HG03159 (cell line): Measurements from ENCODE around the gene NOTCH3.

Experiments used
- ATAC-seq: cut with Tn5 transposase; IDR thresholded peaks from one replicate; pipeline ENCODE4 v1.9.1; 2021; ENCODE audit warnings: mild to moderate bottlenecking, moderate library complexity; ENCODE audit not compliant: unreplicated experiment

Gene NOTCH3

DNA sequence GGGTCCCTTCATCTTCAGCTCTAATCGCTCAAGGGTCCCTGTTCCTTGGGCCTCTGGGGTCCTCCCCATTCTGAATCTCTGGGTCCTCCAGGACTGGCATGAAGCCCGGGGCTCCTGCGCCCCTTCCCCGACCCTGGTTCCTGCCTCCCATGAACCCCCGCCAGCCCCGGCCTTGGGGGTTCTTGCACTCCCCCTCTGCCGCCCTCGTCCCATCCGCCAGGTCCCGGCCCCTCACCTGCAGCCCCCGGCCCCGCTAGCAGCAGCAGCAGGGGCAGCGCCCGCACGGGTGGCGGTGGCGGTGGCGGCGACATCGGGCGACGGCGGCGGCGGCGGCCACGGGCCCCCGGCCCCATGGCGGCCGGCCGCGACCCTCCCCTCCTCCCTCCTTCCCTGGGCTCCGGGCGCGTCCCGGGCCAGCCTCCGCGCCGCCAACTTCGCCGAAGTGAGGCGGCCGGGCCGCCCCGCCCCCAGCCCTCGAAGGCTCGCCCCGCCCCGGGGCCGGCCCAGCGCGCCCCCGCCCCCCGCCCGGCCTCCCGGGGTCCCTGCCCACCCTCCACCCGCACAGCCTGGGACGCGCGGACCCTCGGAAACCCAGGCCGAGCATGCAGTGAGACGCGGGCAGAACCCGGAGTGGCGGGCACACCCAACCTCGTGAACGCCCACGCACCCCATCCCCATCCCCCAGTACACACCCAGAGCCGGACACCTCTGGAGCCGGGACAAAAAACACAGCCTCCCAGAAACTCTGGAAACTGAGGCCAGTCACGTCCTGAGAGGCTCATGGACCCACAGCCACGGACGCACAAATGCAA, at the start of gene NOTCH3:
TSS of gene NOTCH3 (minus strand) at position 443 of the 812 bp plus-strand sequence. CDS start at position 353, 90 bp downstream.
- no peak for ATAC-seq

DNA sequence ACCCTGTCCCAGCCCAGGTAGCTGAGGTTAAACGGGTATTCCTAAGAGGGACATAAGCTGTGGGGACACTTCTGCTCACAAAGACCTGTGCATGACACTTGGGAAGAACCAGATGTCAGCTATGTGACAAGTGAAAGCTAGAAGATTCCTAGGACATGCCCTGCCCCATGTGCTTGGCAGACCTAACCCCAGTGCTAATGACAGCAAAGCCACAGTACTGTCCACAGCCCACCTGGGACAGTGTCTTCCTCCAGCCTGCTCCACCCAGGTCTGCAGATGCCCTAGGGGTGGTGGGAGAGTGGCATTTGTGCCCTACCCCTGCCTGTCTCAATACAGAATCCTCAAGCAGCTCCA, 49.8 kb upstream of the NOTCH3 start:
- no peak for ATAC-seq

DNA sequence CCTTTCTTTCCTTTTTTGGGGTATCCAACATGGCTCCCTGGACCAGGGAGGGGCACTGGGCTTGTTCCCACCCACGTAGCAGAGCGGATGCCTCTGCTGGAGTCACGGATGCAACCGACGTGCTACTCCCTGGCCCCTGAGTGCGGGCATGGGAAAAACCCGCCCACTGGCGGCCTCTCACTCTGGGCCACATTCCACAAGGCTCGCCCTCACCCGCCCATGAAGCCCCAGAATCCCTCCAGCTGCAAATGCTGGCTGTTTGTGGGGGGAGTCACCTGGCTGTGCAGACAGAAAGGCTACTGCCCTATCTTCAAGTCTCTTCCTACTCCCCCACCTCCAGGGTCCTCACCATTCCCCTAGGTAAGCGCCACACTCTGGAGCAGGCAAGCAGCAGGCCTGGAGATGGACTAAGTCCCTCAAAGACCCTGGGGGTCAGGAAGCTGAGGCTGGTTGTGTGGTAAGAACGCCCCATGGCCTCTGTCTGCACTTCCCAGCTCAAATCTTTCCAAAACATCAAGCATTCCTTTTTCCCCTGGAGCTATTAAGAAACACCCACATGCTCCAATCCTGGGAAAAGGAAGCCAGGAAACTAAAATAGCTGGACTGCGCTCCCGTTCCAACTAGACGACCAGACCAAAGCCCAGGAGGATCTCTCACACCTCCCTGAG, 49.3 kb upstream of the NOTCH3 start:
- ATAC-seq: no peak

DNA sequence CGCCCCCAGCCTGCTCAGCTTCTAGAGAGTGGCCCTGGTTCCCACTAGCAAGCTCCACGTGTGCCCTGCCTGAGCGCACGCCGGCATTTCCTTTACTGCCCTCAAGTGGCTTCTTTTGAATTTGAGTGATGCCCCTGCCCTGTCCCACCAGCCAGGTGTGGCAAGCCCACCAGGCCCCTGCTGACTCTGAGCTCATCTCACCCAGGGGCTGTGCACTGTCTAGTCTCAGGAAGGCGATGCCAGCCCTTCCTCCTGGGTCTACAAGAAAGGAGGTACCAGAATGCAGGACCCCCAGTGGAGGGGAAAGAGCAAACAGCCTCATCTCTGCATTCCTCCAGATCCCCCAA, 48.7 kb upstream of the NOTCH3 start:
- no peak for ATAC-seq

DNA sequence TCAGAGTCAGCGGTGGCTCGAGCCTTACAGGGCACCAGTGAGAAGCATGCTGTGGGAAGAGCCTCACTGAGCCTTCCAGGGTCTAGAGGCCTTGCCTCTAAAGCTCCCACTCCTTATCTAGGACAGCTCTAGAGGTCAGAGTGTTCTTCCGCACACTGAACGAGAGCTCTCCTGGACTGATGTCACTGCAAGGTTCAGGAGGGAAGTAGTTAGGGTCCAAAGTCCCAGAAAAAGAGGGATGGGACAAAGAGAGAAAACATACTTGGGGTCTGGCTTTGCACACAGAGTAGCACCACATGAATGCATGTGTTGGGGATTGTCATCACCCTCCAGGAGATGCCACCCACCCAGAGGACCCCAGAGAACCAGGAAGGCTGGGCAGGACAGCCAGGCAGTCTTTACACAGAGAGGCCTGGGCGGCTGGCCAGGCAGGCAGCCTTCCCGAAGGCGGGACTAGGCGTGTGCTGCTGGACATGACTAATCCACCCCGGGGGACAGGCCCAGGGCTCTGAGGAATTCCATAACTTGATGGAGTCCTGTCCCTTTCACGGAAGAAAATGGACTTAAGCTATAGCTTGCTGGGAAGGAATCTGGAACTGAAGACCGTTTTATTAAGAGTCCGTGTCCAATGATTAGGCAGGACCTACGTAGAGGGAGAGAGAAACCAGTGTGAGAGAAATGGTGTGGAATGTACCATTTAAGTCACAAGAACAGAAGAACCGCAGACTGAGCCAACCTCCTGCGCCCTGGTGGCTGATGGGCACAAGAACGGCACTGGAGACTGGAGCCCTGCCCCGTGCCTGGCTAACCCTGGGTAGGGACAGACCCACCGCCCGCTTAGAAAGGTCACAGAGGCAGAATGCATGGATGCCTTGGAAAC, 48.1 kb upstream of the NOTCH3 start:
- no peak for ATAC-seq

DNA sequence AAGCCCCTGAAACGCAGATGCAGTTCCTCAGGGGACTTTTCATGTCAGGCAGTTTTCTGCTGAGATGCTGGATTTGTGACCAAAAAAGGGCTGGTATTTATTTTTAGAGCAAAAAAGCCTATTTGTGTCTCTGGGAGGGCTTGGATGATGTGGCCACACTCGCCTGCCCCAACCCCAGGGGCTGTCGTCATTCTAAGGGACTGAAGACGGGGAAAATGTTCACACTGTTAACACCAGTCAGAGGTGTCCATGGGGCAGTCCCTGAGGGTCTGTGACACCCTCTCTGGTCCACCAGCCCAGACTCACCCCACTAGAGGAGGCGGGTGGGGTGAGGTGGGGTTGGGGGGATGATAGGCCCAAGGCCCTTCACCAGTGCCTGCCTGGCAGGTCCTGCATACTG, 47.3 kb upstream of the NOTCH3 start:
- no peak for ATAC-seq

DNA sequence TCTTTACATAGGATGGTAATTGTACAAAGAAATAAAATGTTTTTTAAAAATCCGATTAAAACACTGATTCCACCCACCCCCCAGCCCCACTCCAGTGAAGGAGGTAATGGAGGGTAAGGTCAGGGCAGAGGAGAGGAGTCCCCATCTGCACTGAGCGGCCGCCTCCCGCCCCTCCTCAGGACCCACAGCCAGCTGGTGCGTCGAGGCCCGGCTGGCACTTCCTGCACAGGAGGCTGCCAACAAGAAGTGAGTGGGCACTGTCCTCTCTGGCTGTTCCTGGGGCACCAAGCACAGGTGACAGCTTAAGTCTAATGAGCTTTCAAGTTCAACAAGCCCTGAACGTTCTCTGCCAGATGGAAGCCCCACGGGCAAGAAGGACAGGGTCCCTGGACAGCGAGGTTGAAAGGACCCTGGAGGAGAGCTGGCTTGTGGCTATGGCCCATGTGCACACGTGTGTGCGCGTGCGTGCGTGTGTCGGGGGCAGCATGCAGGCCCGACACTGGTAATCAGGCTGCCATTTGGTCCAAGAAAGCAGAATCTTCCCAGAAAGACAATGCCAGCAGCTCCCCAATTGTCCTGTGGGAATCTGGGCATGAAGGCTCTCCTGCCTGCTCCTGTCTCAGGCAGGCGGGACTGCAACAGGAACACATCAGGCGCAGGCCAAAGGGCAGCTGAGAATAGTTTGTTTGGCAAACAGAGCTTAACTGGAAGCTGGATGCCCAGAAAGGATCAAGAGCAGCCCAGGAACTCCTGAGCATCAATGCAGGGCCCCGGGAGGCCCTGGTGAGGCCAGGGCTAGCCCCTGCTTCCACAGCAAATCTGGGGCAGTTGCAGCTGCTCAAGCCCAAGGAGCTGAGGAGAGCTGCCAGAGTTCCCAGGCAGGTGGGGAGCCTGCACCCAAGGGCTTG, 46.6 kb upstream of the NOTCH3 start:
- ATAC-seq: no peak

DNA sequence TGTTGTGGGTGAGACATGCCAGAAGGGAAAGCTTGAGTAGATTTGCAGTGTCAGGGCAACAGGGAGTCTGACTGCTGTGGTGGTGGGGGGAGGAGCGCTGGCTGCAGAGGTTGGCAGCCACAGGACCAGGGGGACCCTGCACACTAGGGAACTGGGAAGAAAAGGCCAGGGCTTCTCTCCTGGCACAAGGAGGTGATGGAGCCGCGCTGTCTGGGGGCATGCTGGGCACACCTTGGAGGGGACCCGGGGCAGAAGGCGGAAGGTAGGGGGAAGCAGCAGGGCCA, 45.3 kb upstream of the NOTCH3 start:
- ATAC-seq: no peak

DNA sequence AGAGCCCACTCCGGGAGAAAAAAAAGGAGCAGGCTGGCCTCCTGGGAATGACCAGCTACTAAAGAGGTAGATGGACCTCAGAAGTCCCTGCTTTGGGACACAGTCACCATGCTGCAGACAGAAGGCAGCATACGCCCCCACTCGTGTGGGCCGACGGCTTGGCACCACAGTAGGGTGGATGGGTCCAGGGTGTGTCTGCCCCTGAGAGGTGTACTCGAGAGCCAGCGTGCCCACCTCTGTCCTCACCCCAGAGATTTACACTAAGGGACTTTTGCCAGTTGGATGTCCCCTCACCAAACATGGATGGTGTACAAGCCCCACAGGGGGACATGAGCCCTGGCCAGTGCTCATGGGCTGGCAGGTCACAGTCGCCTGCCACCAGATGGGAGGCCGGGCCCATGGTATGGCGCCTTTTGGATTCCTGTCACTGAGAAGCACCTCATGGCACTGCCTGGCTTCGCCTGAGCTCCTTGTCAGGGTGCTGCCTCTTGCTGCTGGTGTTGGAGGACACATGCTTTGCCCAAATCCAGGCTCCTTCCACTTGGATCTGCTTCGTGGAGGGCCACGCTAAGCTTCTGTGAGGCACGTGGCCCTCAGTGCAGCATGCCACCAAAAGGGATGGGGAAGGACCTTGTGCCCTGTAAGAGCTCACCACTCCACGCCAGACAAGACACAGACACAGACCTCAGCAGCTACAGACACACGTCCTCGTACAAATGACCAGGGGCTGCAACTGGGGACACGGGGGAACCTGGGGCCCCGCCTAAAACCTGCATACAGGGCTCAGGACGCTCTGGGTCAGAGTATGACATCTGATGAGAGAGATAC, 44.8 kb upstream of the NOTCH3 start:
- ATAC-seq: no peak

DNA sequence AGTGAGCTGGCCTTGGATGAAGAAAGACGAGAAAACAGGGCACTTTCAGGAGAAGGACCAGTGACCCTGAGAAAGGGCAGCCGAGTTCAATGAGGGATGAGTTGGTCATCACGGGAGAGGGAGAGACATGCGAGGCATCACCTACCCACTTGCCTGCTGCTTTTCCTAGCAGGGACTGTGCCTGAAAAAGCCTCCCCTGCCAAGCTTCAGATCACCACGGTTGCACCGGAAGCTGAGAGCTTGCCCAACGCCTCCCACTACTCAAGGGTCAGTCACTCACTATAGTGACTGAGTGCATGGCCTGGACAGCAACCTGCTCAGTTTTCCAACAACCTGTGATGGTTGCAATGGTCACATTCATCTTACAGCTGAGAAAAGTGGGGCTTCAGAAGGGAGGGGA, 44.0 kb upstream of the NOTCH3 start:
- ATAC-seq: no peak

DNA sequence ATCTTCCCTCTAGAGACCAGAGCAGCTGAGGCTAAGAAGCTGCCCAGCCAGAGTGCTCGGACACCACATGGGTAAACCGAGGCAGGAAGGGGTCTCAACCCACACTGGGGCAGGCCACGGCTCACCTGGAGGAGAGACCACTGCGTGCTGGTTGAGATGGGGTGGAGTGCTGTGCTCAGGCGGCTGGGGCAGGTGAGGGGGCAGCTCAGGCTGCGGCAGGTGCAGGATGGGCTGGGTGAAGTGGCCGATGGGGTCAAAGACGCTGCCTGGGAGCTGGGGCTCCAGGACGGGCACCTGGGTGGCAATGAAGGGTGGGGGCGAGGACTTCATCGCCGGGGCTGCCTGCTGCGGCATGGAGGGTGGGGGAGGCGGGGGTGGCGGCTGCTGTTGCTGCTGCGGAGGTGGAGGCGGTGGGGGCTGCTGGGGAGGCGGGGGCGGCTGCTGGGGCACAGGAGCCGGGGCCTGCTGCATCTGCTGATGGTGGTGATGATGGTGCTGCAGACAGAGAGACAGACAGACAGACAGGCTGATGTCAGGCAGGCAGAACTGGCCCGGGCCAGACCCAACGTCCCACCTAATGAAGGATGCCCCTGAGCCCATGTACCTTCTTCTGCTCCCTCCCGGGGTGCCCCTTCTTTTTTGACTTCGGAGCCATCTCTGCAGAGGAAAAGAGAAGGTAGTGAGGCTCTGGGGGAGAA, 43.5 kb upstream of the NOTCH3 start:
- ATAC-seq: no peak

DNA sequence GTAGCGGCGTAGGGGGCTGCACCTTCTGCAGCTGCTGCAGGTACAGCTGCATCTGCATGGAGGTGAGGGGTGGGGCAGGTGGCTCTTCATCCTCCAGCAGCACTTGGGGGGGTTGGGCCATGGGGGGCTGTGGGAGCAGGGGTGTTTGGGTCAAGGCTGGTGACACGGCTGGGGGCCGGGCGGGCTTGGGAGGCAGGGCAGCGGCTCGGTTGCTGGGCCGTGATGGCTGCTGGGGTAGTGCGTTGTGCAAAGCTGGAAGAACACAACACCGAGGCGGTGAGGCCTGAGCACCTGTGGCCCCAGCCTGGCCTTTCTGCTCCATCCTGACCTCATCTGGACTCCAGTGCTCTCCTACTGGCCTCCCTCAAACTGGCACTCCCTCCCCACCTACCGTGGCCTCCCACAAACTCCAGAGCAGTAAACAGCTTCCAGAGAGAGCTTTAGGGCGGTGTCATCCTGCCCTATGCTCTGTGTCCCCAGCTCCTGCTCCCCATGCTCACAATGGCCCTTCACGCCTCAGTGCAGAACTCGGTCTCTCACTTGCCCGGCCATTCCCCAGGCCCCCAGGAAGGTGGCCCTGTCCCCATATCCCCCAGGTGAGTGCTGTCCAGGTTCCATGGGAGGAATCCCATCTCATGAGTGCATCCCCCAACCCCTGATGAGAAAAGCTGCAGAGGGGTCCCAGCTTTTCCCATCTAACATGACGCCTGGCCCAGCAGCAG, 42.6 kb upstream of the NOTCH3 start:
- ATAC-seq: no peak

DNA sequence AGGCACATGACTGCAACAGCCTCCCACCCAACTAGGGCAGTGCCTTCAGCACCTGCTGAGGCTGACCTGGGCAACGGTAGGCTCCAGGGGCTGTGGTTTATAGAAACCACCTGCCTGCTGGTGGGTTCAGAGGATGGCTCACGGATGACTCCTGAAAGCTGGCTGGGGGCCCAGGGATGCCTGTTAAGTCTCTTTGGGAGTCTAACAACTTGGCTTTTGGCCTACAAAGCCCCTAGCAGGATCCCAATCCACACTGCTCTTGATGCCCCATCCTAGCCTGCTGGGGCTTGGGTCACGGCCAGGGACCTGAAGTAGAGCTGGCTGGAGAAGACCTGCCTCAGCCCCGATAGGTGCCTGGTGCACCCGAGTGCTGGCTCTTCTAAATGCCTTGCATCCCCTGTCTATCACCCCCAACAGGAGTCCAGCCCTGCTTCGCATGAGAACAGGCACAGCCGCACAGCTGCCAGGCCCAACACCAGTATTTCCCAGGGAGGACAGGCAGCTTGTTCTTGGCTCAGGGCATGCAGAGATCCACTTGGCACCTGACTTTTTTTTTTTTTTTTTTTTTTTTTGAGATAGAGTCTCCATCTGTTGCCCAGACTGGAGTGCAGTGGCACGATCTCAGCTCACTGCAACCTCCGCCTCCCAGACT, 40.6 kb upstream of the NOTCH3 start:
- ATAC-seq: no peak

DNA sequence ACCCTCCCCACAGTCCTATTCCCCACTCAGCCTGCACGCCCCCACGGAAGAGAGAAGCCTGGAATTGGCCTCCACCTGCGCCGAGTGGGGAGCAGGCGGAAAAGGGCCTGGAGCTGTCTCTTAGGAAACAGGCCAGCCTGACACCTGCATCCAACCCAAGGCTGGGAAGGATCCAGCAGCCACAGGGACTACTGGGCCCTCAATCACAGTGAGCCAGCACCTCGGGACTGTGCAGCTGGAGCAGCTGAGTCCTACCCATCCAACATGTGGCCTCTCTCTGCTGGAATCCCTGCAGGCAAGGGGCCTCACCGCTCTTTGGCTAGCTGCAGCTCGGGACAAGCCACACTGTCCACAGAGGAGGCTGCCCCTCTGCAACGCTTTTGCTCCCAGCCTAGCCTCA, 39.7 kb upstream of the NOTCH3 start:
- no peak for ATAC-seq

DNA sequence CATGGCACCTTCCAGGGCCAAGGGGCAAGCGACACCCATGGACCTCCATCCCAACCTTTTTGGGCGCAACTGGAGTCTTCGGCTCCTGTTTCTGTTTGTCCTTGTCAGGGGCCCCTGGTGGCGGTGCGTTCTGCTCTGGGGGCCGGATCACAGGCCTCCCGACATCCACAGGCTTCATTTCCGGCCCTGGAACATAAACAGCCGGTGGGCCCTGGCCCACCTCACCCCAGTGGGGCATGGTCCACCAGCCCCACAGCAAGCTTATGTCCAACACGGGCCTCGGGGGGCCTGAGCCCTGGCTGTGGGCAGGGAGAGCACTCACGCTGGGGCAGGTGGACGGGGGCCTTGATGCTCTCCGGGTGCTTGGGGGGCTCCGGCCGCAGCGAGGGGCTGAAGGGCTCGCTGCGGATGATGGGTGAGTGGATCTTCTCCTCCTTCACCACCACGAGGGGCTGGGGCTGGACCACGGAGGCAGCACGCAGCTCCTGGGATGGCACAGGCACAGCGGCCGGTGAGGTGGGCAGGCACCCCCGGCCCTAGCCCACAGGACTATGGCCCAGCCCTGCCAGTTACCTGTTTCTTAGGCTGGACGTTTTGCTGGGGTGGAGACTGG, 38.6 kb upstream of the NOTCH3 start:
- no peak for ATAC-seq

DNA sequence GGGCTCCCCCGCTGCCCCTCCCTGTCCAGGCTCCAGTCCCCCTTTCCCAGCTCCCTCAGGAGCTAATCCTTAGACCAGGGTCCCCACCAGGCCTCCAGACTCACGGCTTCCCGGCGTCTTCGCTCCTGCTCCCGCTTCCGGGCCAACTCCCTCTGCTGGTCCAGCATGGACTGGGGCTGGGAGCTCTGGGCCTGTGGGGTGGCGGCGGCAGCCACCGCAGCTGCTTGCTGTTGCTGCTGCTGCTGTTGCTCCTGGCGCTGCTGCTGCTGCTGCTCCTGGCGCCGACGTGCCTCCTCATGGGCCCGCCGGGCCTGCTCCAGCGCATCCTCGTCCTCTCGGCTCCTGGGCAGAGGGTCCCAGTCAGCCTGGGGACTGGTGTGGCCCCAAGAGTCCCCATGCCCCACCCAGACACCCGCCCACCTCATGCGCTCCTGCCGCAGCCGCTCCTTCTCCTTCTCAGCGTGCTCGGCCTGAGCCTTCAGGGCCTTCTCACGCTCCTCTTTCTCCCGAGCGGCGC, 37.9 kb upstream of the NOTCH3 start:
- ATAC-seq: no peak

DNA sequence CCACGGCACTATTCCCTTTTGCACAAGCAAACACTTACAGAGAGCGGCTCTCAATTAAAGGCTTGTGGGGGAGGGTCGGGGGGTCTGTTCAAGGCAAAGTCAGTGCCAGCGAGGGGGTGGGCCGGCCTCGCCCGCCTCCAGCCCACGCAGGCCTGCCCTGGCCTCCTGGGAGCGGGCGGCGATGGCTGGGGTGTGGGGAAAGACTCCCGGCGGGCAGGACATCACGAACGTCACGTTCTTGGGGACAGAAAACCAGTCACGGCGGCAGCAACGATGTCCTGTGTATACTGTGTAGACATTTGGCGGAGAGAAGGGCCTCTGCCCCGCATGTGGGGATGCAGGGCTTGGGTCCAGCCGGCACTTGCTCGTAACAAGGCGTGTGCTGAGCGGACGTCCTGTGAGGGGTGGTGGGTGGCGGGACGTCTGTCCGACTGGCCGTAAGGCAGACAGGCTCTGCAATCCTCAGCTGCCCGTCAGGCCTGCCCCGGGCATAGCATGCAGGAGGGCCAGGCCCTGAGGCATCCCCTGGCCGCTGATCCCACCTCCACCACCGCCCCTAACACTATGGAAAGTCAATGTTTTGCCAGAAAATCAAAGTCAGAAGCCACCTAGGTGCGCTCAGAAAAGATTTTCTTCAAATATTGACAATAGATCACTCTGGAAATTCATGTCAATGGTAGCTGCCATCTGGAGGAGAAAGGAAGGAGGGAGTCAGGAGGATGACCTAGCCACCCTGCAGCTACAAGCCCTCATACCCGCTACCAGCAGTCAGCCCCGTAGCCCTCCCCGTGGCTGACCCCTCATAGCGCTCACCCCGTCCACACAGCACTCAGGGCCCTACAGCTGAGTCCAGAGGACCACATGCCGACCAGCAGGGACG, 37.2 kb upstream of the NOTCH3 start:
- no peak for ATAC-seq
